NB4 (cell line): ENCODE results near the gene TUBB2B.
"Not testable (repeated sequence)": the region's sequence is repeated elsewhere in the genome, so short reads cannot be mapped to it uniquely, and the experiment has no call there.

Source experiments
- DNase-seq: peaks from one replicate; pipeline ENCODE4 v3.0.0; 2010; ENCODE audit warnings: low read depth
- H3K4me3 ChIP-seq: one replicate; pipeline ENCODE4 v1.5.1; 2011; ENCODE audit warnings: mild to moderate bottlenecking, low read depth, low read length, moderate library complexity
- MYC ChIP-seq: IDR thresholded peaks from 2 replicates; pipeline ENCODE4 v1.6.1; 2011; ENCODE audit warnings: low read depth, low read length
- POLR2A ChIP-seq: IDR thresholded peaks from 2 replicates; pipeline ENCODE4 v1.6.1; 2011; ENCODE audit warnings: mild to moderate bottlenecking; ENCODE audit not compliant: insufficient read length; ENCODE audit errors: extremely low read depth
- TF ChIP-seq, protein P1 (sequence below): IDR thresholded peaks from one replicate; pipeline ENCODE4 v1.5.1; 2012; ENCODE audit warnings: low read depth, low read length
- TF ChIP-seq, protein P2 (sequence below): IDR thresholded peaks from 2 replicates; pipeline ENCODE4 v1.6.1; 2011; ENCODE audit warnings: low read depth, low read length

The TUBB2B gene

DNA sequence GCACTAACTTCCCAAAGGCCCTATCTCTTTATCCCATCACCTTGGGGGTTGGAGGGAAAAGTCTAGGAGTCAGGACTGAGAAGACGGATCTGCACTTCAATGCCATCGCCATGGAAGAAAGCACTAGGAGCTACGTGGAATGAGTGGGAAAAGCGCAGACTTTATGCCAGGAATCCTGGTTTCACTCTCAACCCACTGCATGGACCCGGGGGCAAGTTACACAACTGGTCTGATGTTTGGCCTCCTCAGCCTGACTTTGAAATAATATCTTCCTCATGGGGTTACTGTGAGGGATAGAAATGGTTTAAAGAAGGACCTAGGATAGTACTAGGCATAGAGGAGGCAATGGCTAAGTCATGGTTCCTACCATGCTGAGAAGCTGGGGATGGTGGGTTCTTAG is 17.8 kb upstream of the TUBB2B start:
- no peak overlapping the region for H3K4me3 ChIP-seq
- no peak for DNase-seq
- TF ChIP-seq, protein P1, sequence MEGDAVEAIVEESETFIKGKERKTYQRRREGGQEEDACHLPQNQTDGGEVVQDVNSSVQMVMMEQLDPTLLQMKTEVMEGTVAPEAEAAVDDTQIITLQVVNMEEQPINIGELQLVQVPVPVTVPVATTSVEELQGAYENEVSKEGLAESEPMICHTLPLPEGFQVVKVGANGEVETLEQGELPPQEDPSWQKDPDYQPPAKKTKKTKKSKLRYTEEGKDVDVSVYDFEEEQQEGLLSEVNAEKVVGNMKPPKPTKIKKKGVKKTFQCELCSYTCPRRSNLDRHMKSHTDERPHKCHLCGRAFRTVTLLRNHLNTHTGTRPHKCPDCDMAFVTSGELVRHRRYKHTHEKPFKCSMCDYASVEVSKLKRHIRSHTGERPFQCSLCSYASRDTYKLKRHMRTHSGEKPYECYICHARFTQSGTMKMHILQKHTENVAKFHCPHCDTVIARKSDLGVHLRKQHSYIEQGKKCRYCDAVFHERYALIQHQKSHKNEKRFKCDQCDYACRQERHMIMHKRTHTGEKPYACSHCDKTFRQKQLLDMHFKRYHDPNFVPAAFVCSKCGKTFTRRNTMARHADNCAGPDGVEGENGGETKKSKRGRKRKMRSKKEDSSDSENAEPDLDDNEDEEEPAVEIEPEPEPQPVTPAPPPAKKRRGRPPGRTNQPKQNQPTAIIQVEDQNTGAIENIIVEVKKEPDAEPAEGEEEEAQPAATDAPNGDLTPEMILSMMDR = no peak
- TF ChIP-seq, protein P2, sequence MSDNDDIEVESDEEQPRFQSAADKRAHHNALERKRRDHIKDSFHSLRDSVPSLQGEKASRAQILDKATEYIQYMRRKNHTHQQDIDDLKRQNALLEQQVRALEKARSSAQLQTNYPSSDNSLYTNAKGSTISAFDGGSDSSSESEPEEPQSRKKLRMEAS = no peak
- no peak for TF ChIP-seq POLR2A
- TF ChIP-seq MYC = no peak

DNA sequence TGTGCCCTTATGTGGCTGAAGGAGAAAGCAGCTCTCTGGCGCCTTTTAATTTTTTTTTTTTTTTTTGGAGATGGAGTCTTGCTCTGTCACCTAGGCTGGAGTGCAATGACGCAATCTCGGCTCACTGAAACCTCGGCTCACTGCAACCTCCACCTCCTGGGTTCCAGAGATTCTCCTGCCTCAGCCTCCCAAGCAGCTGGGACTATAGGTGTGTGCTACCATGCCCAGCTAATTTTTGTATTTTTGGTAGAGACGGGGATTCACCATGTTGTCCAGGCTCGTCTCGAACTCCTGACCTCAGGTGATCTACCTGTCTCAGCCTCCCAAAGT is 17.3 kb upstream of the TUBB2B start:
- DNase-seq, H3K4me3 ChIP-seq: not testable (repeated sequence)

DNA sequence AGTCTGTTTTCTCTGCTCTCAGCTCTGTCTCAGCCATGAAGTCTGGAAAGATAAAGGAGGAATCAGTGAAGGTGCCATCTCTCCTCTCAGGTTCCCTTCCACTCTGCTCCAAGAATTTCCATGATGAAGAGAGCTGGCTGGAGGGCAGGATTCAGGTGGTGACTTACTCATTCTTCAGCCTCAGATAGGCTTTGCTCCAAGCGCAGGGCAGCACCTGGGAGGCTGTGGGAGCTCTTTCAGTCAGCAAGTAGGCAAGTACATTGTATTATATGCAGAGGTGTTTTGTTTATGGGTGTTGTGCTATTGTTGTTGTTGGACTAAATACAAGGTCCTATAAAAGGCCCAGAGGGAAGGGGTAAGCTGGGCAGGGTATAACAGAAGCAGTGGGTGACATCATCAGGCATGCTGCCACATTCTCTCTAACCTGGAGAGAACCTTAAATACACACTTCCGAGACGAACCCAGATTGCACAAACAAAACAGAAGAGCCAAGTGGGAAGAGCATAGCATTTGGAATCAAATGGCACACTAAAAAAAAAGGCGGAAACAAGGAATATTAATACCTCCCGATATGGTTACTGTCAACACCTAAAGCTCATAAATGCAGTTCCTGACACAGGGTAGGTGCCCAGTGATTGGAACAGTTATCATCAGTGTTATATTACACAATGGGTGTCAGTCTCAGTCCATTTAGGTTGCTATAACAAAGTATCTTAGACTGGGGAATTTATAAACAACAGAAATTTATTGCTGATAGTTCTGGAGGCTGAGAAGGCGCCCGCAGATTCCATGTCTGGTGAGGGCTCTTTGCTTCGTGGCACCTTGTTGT is 16.8 kb upstream of the TUBB2B start:
- H3K4me3 ChIP-seq = no peak overlapping the region
- TF ChIP-seq POLR2A (no peak), MYC (no peak)
- TF ChIP-seq, protein P2 = no peak
- TF ChIP-seq, protein P1 = no peak

DNA sequence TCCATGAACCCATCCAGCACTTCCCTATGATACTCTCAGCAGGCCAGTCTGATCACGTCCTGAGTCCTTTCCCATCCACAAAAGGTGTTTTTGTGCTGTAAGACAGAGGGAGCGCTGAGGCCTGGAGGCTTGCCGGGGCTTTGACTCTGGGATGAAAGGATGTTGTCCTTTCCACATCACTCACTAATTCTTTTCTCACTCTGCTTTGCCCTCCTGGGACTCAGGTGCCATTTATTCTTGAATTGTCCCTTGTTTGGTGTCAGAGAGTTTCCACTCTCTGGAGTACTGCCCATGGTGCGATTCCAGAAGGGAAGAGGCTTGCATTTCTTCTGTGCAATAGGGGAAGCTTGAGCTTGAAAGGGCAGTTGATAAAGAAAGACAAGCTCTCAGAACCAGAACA is 15.3 kb upstream of the TUBB2B start:
- TF ChIP-seq MYC (no peak), POLR2A (no peak)
- TF ChIP-seq, protein P2 = no peak
- TF ChIP-seq, protein P1 = no peak
- DNase-seq = no peak
- no peak overlapping the region for H3K4me3 ChIP-seq

More for the DNA sequence above, 16.8 kb upstream of the TUBB2B start:
- no peak for DNase-seq

DNA sequence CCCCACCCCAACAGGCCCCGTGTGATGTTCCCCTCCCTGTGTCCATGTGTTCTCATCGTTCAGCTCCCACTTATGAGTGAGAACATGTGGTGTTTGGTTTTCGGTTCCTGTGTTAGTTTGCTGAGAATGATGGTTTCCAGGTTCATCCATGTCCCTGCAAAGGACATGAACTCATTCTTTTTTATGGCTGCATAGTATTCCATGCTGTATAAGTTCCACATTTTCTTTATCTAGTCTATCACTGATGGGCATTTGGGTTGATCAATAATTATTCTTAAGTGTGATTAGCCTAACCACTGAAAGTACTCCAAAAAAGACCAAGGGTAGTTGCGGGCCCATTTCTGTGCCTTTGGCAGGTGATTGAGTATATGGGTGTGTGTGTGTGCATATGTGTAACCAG is 14.3 kb upstream of the TUBB2B start:
- not testable (repeated sequence) for H3K4me3 ChIP-seq, DNase-seq

DNA sequence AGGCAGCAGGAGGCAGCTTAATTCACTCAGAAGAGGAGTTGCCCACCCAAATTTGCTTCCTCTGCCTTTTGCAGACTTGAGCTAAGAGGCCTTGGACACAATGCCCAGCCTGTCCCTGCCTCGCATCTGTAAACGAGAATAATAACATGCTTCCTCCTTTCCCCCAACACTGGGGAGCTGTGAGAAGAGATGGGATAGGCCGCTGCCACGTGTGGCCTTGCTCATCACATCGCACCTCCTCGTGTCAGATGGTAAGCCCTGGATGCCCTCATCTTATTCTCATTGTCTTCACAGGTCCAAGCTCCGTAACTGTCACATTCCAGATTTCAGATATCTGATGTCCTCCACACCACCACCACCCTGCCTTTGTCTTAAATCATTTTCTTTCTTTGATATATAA is 13.1 kb upstream of the TUBB2B start:
- TF ChIP-seq, protein P1 = no peak
- TF ChIP-seq, protein P2 = no peak
- TF ChIP-seq POLR2A (no peak), MYC (no peak)
- H3K4me3 ChIP-seq = no peak overlapping the region
- DNase-seq = no peak

DNA sequence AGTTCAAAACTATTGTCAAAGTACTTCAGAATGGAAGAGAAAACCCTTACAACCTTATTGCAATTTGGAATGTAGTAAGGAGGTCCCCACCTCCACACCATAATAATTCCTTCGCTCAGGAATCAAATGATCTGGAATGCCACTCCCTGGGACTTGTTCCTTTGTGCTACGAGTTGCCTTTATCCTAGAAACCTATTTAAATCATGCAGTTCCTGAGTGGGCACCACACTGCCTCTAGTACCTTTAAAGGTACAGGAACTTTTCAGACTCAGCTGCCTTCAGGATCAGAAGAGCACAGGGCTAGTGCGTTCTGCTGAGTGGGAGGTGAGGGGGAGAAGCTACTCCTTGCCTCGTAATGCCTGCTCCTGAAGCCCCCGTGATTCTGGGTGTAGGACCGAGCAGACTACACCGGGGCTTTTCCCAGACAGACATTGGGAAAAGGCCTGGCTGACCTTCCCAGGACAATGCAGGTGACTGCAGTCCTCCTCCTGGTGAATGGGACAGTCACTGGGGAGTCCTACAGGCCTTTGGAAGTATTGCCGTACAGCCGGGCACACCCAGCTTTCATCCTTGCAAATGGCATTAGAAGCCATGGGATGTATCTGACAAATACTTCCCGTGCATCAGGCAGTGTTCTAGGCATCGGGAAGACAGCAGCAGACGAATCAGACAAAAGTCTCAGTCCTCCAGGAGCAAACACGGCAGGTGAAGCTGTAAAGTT is 11.8 kb upstream of the TUBB2B start:
- no peak overlapping the region for H3K4me3 ChIP-seq
- TF ChIP-seq, protein P2 = no peak
- TF ChIP-seq POLR2A (no peak), MYC (no peak)
- TF ChIP-seq, protein P1 = no peak
- no peak for DNase-seq
